ENCODE data around the gene RAB25. TPM values are rescaled to one million over a fixed set of nuclear protein-coding genes. Genes with fewer than 3 reads are reported as not detected.
A peak's percentile ranks its signal among the peaks of the same experiment; 100 is the strongest.

The RAB25 gene
- total and polyA plus RNA-seq, 2 of the 13 experiments (the other 11 are each of a cell fraction or from before 2014, with no cell fraction given): 0.20 to 0.22 TPM

DNA sequence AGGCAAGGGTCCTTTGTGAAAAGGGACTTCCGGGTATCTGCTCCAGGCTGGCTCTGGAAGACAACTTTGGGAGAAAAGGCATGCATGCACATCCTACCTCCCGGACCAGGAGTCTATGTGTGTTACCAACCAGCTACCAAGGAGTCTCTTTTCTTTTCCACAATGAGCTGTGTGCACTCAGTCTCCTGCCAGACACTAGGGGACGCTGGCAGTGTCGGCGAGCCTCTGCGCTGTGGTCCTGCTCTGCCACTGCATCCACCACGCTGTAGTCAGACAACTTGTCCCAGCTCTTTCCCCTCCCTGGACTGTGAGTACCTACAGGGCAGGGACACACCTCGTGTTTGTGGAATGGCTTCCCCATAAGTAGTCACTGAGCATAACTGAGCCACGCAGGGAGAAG lies 35.1 kb upstream of the RAB25 start (continued):
- TF ChIP-seq, protein P1, sequence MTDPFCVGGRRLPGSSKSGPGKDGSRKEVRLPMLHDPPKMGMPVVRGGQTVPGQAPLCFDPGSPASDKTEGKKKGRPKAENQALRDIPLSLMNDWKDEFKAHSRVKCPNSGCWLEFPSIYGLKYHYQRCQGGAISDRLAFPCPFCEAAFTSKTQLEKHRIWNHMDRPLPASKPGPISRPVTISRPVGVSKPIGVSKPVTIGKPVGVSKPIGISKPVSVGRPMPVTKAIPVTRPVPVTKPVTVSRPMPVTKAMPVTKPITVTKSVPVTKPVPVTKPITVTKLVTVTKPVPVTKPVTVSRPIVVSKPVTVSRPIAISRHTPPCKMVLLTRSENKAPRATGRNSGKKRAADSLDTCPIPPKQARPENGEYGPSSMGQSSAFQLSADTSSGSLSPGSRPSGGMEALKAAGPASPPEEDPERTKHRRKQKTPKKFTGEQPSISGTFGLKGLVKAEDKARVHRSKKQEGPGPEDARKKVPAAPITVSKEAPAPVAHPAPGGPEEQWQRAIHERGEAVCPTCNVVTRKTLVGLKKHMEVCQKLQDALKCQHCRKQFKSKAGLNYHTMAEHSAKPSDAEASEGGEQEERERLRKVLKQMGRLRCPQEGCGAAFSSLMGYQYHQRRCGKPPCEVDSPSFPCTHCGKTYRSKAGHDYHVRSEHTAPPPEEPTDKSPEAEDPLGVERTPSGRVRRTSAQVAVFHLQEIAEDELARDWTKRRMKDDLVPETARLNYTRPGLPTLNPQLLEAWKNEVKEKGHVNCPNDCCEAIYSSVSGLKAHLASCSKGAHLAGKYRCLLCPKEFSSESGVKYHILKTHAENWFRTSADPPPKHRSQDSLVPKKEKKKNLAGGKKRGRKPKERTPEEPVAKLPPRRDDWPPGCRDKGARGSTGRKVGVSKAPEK (CRISPR knock-in tag; IDR thresholded peaks at IDR 0.05; ENCODE audit: borderline replicate concordance): no peak
- TF ChIP-seq XRCC5 (optimal IDR thresholded peaks at IDR 0.05; ENCODE audit: low read length) (peak; percentile 78), YEATS2 (CRISPR knock-in tag; IDR thresholded peaks at IDR 0.05; ENCODE audit: borderline replicate concordance) (no peak), ZFP82 (CRISPR knock-in tag; IDR thresholded peaks at IDR 0.05; ENCODE audit: borderline replicate concordance) (no peak), ZBTB7B (CRISPR knock-in tag; IDR thresholded peaks at IDR 0.05) (no peak), POLR2AphosphoS2 (IDR thresholded peaks at IDR 0.05; ENCODE audit: low read depth, low read length) (no peak), PAWR (CRISPR knock-in tag; IDR thresholded peaks at IDR 0.05; ENCODE audit: borderline replicate concordance) (no peak), DR1 (CRISPR knock-in tag; IDR thresholded peaks at IDR 0.05) (no peak), ARNT2 (CRISPR knock-in tag; IDR thresholded peaks at IDR 0.05; ENCODE audit: low read depth) (0 out of 2 replicates have a peak, but pooled peaks have one; percentile 31), FOXC1 (CRISPR knock-in tag; IDR thresholded peaks at IDR 0.05; ENCODE audit: borderline replicate concordance) (no peak), KDM3A (CRISPR knock-in tag; IDR thresholded peaks at IDR 0.05; ENCODE audit: low read depth) (no peak), KMT2A (CRISPR knock-in tag; IDR thresholded peaks at IDR 0.05) (no peak), ZNF3 (CRISPR knock-in tag; IDR thresholded peaks at IDR 0.05) (no peak), POGZ (CRISPR knock-in tag; IDR thresholded peaks at IDR 0.05) (no peak), ZNF232 (CRISPR knock-in tag; IDR thresholded peaks at IDR 0.05; ENCODE audit: borderline replicate concordance) (no peak), AGO2 (optimal IDR thresholded peaks at IDR 0.05; ENCODE audit: low read depth, low read length) (no peak), KDM5A (IDR thresholded peaks at IDR 0.05; ENCODE audit: borderline replicate concordance, low read length) (no peak)
- TF ChIP-seq, protein P2, sequence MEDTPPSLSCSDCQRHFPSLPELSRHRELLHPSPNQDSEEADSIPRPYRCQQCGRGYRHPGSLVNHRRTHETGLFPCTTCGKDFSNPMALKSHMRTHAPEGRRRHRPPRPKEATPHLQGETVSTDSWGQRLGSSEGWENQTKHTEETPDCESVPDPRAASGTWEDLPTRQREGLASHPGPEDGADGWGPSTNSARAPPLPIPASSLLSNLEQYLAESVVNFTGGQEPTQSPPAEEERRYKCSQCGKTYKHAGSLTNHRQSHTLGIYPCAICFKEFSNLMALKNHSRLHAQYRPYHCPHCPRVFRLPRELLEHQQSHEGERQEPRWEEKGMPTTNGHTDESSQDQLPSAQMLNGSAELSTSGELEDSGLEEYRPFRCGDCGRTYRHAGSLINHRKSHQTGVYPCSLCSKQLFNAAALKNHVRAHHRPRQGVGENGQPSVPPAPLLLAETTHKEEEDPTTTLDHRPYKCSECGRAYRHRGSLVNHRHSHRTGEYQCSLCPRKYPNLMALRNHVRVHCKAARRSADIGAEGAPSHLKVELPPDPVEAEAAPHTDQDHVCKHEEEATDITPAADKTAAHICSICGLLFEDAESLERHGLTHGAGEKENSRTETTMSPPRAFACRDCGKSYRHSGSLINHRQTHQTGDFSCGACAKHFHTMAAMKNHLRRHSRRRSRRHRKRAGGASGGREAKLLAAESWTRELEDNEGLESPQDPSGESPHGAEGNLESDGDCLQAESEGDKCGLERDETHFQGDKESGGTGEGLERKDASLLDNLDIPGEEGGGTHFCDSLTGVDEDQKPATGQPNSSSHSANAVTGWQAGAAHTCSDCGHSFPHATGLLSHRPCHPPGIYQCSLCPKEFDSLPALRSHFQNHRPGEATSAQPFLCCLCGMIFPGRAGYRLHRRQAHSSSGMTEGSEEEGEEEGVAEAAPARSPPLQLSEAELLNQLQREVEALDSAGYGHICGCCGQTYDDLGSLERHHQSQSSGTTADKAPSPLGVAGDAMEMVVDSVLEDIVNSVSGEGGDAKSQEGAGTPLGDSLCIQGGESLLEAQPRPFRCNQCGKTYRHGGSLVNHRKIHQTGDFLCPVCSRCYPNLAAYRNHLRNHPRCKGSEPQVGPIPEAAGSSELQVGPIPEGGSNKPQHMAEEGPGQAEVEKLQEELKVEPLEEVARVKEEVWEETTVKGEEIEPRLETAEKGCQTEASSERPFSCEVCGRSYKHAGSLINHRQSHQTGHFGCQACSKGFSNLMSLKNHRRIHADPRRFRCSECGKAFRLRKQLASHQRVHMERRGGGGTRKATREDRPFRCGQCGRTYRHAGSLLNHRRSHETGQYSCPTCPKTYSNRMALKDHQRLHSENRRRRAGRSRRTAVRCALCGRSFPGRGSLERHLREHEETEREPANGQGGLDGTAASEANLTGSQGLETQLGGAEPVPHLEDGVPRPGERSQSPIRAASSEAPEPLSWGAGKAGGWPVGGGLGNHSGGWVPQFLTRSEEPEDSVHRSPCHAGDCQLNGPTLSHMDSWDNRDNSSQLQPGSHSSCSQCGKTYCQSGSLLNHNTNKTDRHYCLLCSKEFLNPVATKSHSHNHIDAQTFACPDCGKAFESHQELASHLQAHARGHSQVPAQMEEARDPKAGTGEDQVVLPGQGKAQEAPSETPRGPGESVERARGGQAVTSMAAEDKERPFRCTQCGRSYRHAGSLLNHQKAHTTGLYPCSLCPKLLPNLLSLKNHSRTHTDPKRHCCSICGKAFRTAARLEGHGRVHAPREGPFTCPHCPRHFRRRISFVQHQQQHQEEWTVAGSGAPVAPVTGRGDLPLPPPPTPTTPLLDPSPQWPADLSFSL (CRISPR knock-in tag; IDR thresholded peaks at IDR 0.05): no peak
- TF ChIP-seq, protein P3, sequence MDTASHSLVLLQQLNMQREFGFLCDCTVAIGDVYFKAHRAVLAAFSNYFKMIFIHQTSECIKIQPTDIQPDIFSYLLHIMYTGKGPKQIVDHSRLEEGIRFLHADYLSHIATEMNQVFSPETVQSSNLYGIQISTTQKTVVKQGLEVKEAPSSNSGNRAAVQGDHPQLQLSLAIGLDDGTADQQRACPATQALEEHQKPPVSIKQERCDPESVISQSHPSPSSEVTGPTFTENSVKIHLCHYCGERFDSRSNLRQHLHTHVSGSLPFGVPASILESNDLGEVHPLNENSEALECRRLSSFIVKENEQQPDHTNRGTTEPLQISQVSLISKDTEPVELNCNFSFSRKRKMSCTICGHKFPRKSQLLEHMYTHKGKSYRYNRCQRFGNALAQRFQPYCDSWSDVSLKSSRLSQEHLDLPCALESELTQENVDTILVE (CRISPR knock-in tag; IDR thresholded peaks at IDR 0.05): no peak
- TF ChIP-seq, protein P4, sequence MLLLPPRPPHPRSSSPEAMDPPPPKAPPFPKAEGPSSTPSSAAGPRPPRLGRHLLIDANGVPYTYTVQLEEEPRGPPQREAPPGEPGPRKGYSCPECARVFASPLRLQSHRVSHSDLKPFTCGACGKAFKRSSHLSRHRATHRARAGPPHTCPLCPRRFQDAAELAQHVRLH (CRISPR knock-in tag; IDR thresholded peaks at IDR 0.05; ENCODE audit: borderline replicate concordance, low read depth): no peak
- TF ChIP-seq, protein P5, sequence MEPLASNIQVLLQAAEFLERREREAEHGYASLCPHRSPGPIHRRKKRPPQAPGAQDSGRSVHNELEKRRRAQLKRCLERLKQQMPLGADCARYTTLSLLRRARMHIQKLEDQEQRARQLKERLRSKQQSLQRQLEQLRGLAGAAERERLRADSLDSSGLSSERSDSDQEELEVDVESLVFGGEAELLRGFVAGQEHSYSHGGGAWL (CRISPR knock-in tag; IDR thresholded peaks at IDR 0.05): no peak
